ENCODE measurements around the gene LSM14A.
"Not testable (repeated sequence)": the region's sequence is repeated elsewhere in the genome, so short reads cannot be mapped to it uniquely, and the experiment has no call there.

Gene LSM14A

GRCh38 chr19:34171877-34172660 is at the start of gene LSM14A:
TSS of gene LSM14A (plus strand) at chr19:34172504. CDS start at chr19:34172643, 139 bp downstream.
- Mint-ChIP-seq H3K9me3 (no peaks in the 10 kb centered on the region), H3K4me1 (ENCODE audit: low read depth) (peaks cover 27% of the 10 kb centered on the region), H3K27me3 (ENCODE audit: low read depth) (peaks cover 6% of the 10 kb centered on the region), H3K36me3 (ENCODE audit: low read depth) (peaks cover 17% of the 10 kb centered on the region), H3K27ac (peak within 1 kb of the TSS; percentile 98), H3K4me3 (peak within 1 kb of the TSS; percentile 97)
- peak; percentile 90 for DNase-seq (ENCODE audit: low spot score)

GRCh38 chr19:34124828-34125227 is 47.5 kb upstream of the LSM14A start:
- Mint-ChIP-seq H3K4me1 (ENCODE audit: low read depth) (peaks cover 1% of the 10 kb centered on the region), H3K27ac (no peak overlapping the region), H3K36me3 (ENCODE audit: low read depth) (no peaks in the 10 kb centered on the region), H3K27me3 (ENCODE audit: low read depth) (peaks cover 11% of the 10 kb centered on the region), H3K4me3 (no peak overlapping the region), H3K9me3 (no peaks in the 10 kb centered on the region)
- no peak for DNase-seq (ENCODE audit: low spot score)

DNA sequence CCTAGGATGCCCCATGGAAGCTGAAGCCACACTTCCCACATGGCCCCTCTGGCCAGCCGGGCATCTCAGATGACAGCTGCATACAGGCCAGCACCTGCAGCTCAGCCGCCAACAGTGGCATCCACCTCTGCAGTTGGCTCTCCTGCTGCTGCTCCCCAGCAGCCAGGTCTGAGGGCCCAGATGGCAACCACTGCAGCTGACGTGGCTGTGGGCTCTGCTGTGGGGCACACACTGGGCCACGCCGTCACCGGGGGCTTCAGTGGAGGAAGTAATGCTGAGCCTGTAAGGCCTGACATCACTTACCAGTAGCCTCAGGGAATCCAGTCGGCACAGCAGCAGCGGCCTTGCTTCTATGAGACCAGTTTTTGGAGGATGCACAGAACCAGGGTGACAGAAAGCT is 45.3 kb upstream of the LSM14A start:
- no peak for DNase-seq (ENCODE audit: low spot score)
- Mint-ChIP-seq H3K9me3 (no peaks in the 10 kb centered on the region), H3K27ac (no peak overlapping the region), H3K27me3 (ENCODE audit: low read depth) (peaks cover 11% of the 10 kb centered on the region), H3K36me3 (ENCODE audit: low read depth) (no peaks in the 10 kb centered on the region), H3K4me3 (no peak overlapping the region), H3K4me1 (ENCODE audit: low read depth) (no peaks in the 10 kb centered on the region)

GRCh38 chr19:34127684-34128189 is 44.6 kb upstream of the LSM14A start:
- no peak overlapping the region for H3K27ac Mint-ChIP-seq
- H3K27me3 Mint-ChIP-seq (ENCODE audit: low read depth) = peaks cover 6% of the 10 kb centered on the region
- no peak for DNase-seq (ENCODE audit: low spot score)
- H3K4me1 Mint-ChIP-seq (ENCODE audit: low read depth) = no peaks in the 10 kb centered on the region
- H3K36me3 Mint-ChIP-seq (ENCODE audit: low read depth) = no peaks in the 10 kb centered on the region
- H3K9me3 Mint-ChIP-seq = no peaks in the 10 kb centered on the region
- no peak overlapping the region for H3K4me3 Mint-ChIP-seq

- Mint-ChIP-seq H3K9me3 (no peaks in the 10 kb centered on the region), H3K36me3 (ENCODE audit: low read depth) (no peaks in the 10 kb centered on the region), H3K4me1 (ENCODE audit: low read depth) (no peaks in the 10 kb centered on the region), H3K27ac (no peak overlapping the region), H3K27me3 (ENCODE audit: low read depth) (no peaks in the 10 kb centered on the region), H3K4me3 (no peak overlapping the region)
- no peak for DNase-seq (ENCODE audit: low spot score)
These were observed 43.6 kb upstream of the LSM14A start for GRCh38 chr19:34128558-34129250.

GRCh38 chr19:34131100-34131499 is 41.2 kb upstream of the LSM14A start:
- DNase-seq (ENCODE audit: low spot score) = no peak
- no peak overlapping the region for H3K4me3 Mint-ChIP-seq
- no peaks in the 10 kb centered on the region for H3K9me3 Mint-ChIP-seq
- H3K4me1 Mint-ChIP-seq (ENCODE audit: low read depth) = peaks cover 5% of the 10 kb centered on the region
- no peak overlapping the region for H3K27ac Mint-ChIP-seq
- no peaks in the 10 kb centered on the region for H3K27me3 Mint-ChIP-seq (ENCODE audit: low read depth)
- no peaks in the 10 kb centered on the region for H3K36me3 Mint-ChIP-seq (ENCODE audit: low read depth)

- DNase-seq (ENCODE audit: low spot score); H3K27me3 Mint-ChIP-seq (ENCODE audit: low read depth); H3K4me3 Mint-ChIP-seq; H3K36me3 Mint-ChIP-seq (ENCODE audit: low read depth); H3K27ac Mint-ChIP-seq; H3K4me1 Mint-ChIP-seq (ENCODE audit: low read depth); H3K9me3 Mint-ChIP-seq: not testable (repeated sequence)
These were observed 40.2 kb upstream of the LSM14A start for GRCh38 chr19:34132145-34132544.

DNA sequence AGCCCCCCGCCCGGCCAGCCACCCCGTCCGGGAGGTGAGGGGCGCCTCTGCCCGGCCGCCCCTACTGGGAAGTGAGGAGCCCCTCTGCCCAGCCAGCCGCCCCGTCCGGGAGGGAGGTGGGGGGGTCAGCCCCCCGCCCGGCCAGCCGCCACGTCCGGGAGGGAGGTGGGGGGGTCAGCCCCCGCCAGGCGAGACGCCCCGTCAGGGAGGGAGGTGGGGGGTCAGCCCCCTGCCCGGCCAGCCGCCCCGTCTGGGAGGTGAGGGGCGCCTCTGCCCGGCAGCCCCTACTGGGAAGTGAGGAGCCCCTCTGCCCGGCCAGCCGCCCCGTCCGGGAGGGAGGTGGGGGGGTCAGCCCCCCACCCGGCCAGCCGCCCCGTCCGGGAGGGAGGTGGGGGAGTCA is 39.6 kb upstream of the LSM14A start:
- not testable (repeated sequence) for H3K27me3 Mint-ChIP-seq (ENCODE audit: low read depth); H3K4me3 Mint-ChIP-seq; H3K27ac Mint-ChIP-seq; H3K36me3 Mint-ChIP-seq (ENCODE audit: low read depth); H3K4me1 Mint-ChIP-seq (ENCODE audit: low read depth); H3K9me3 Mint-ChIP-seq; DNase-seq (ENCODE audit: low spot score)

DNA sequence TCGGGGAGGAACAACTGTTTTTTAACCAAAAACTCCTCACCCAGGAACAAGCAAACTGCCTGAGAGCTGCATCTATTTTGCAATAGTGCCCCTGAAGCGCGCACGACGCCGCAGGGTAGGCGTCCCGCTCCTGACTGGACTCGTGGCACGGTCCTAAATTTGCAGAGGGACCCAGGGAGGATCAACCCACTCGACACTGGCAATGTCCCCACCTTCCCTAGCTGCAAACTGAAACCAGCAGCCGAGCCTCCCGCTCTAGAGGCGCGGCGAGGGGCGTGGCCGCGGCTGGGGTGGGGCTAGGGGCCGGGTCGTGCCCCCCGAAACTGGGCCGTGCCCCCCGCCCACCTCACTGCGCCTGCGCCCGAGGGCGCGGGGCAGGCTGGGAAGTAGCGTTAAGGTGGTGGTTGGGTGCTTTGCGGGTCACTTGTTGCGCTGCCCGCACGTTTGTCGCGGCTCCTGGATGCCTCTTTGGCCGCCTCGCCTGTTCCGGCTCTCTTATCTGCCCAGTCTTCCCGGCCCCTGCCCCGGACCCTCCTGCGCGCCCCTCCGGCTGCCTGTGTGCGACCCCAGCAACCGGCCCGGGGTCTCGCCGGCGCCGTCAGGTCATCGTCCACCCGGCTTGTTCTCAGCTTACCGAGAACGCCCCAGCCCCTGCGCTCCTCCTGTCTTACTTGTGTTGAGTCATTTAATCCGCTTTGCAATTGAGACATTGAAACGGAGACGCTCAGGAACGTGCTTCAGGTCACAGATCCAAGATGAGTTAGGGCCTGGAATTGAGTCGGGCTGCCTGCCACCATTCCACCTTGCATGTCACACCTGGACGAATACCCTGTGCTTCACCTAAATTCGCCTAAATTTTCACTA is 37.9 kb upstream of the LSM14A start:
- Mint-ChIP-seq H3K27me3 (ENCODE audit: low read depth) (no peaks in the 10 kb centered on the region), H3K4me3 (peak overlapping the region; percentile 85), H3K9me3 (no peaks in the 10 kb centered on the region), H3K4me1 (ENCODE audit: low read depth) (peaks cover 6% of the 10 kb centered on the region), H3K36me3 (ENCODE audit: low read depth) (no peaks in the 10 kb centered on the region), H3K27ac (peak overlapping the region; percentile 90)
- peak; percentile 86 for DNase-seq (ENCODE audit: low spot score)

- Mint-ChIP-seq H3K9me3 (no peaks in the 10 kb centered on the region), H3K27me3 (ENCODE audit: low read depth) (no peaks in the 10 kb centered on the region), H3K36me3 (ENCODE audit: low read depth) (no peaks in the 10 kb centered on the region), H3K4me1 (ENCODE audit: low read depth) (peaks cover 6% of the 10 kb centered on the region), H3K4me3 (peak overlapping the region; percentile 85), H3K27ac (peak overlapping the region; percentile 90)
- no peak for DNase-seq (ENCODE audit: low spot score)
These were observed 37.1 kb upstream of the LSM14A start for GRCh38 chr19:34135054-34135800.

DNA sequence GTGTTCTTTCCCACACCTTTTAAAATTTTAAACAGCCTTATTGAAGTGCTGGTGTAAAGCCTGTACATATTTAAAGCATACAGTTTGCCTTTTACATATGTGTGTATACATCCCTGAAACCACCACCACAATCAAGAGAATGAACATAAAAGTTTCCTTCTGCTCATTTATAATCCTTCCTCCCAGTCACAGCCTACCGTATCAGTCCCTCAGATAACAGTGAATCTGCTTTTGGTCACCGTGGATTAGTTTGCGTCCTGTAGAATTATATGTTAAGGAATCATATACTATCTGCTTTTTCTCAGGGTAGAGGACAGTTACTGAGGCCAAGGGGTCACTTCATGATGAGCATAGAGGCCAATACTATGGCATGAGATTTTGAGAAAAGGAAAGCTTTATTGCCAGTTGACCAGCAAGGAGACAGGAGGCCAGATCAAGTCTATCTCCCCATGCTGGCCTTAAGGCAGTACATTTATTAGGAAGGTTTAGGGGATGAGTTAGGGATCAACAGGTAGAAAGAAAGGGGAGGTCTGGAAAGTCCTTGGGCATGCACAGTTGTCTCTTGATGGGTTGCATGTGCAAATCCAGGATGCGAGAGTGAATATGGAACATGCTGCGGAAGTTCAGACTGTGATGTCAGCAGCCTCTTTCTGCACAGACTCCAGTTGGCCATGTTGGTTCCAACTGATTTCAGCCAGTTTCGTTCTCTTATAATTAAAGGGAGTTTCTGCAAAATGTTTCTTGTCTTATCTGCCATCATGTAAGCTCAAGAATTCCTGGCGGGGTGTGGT is 36.3 kb upstream of the LSM14A start:
- Mint-ChIP-seq H3K27ac (no peak overlapping the region), H3K9me3 (no peaks in the 10 kb centered on the region), H3K4me1 (ENCODE audit: low read depth) (peaks cover 6% of the 10 kb centered on the region), H3K36me3 (ENCODE audit: low read depth) (no peaks in the 10 kb centered on the region), H3K27me3 (ENCODE audit: low read depth) (no peaks in the 10 kb centered on the region), H3K4me3 (peak overlapping the region; percentile 85)
- no peak for DNase-seq (ENCODE audit: low spot score)

DNA sequence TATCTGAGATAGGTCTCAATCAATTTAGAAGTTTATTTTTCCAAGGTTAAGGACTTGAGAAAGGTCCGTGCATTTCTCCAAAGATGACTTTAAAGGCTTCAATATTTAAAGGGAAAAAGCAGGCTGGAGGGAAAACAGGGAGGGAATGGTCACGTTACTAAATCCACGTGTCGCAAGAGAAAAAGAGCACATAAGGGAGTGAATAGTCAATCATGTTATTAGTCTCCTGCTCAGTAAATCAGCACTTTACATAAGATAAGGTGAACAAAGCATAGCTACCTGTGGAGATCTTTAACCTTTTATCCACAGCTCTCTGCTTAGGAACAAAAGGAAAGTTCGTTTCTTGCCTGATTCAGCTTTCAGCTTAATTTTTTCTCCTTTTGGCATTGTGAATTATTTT is 31.3 kb upstream of the LSM14A start:
- Mint-ChIP-seq H3K36me3 (ENCODE audit: low read depth) (no peaks in the 10 kb centered on the region), H3K27me3 (ENCODE audit: low read depth) (no peaks in the 10 kb centered on the region), H3K4me1 (ENCODE audit: low read depth) (peaks cover 5% of the 10 kb centered on the region), H3K9me3 (no peaks in the 10 kb centered on the region), H3K4me3 (no peak overlapping the region), H3K27ac (no peak overlapping the region)
- DNase-seq (ENCODE audit: low spot score) = no peak

GRCh38 chr19:34142440-34142839 is 29.9 kb upstream of the LSM14A start:
- Mint-ChIP-seq H3K27ac (no peak overlapping the region), H3K36me3 (ENCODE audit: low read depth) (no peaks in the 10 kb centered on the region), H3K4me3 (no peak overlapping the region), H3K9me3 (no peaks in the 10 kb centered on the region), H3K4me1 (ENCODE audit: low read depth) (peaks cover 3% of the 10 kb centered on the region), H3K27me3 (ENCODE audit: low read depth) (no peaks in the 10 kb centered on the region)
- no peak for DNase-seq (ENCODE audit: low spot score)
